OCI-LY7 (cell line): ENCODE measurements around the gene TBC1D5.

Experiments
- EZH2phosphoT487 ChIP-seq: fragments of 200-600 bp; sonication (generic); IDR thresholded peaks from 2 replicates; pipeline ENCODE4 v1.6.1; 2018; ENCODE audit warnings: low read depth, borderline replicate concordance, mild to moderate bottlenecking, mixed run types, antibody characterized with exemption, low read length, moderate library complexity, mixed read lengths
- TF ChIP-seq, protein P1 (sequence below): fragments of 200-600 bp; sonication (generic); conservative IDR thresholded peaks from 2 replicates; pipeline ENCODE4 v1.5.1; 2014; ENCODE audit warnings: mild to moderate bottlenecking, antibody characterized with exemption, low read length, moderate library complexity, mixed read lengths

DNA sequence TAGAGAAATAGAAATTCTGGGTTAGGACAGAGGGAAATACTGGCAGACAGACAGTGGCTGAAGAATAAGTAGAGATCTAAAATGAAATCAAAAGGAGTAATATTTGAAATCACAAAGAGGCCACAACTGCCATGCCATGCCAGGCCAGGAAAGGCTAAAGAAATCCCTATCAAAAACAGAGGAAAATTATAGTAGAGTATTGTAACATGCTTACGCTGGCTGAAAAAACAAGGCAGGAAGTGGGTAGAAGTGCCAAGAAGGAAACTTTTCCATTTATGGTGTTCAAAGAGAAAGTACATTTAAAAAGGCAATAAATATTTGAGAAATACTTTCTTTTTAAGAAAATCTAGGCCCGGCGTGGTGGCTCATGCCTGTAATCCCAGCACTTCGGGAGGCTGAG, 442.0 kb downstream of the TBC1D5 start:
- TF ChIP-seq, protein P1, sequence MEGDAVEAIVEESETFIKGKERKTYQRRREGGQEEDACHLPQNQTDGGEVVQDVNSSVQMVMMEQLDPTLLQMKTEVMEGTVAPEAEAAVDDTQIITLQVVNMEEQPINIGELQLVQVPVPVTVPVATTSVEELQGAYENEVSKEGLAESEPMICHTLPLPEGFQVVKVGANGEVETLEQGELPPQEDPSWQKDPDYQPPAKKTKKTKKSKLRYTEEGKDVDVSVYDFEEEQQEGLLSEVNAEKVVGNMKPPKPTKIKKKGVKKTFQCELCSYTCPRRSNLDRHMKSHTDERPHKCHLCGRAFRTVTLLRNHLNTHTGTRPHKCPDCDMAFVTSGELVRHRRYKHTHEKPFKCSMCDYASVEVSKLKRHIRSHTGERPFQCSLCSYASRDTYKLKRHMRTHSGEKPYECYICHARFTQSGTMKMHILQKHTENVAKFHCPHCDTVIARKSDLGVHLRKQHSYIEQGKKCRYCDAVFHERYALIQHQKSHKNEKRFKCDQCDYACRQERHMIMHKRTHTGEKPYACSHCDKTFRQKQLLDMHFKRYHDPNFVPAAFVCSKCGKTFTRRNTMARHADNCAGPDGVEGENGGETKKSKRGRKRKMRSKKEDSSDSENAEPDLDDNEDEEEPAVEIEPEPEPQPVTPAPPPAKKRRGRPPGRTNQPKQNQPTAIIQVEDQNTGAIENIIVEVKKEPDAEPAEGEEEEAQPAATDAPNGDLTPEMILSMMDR: no peak
- no peak for TF ChIP-seq EZH2phosphoT487
